Activated T-helper 17 cell treated with anti-CD3 and anti-CD28 coated beads, Interleukin-2, amount 50 U/mL, for 72 hours (primary cell): Measurements from ENCODE around the gene SCCPDH. TPM values are rescaled to one million over a fixed set of nuclear protein-coding genes. Genes with fewer than 3 reads are reported as not detected.

Experiments used
- ATAC-seq: fragments of 150-1000 bp; cut with Tn5 transposase; replicated peaks from 2 replicates; pipeline ENCODE4 v1.10.0; 2021; ENCODE audit warnings: mild to moderate bottlenecking, moderate library complexity
- H3K27ac Mint-ChIP-seq: one replicate; pipeline ENCODE4 v1.8.0; 2022; ENCODE audit warnings: mixed read lengths
- H3K27me3 Mint-ChIP-seq: one replicate; pipeline ENCODE4 v1.8.0; 2022; ENCODE audit warnings: mixed read lengths
- H3K36me3 Mint-ChIP-seq: one replicate; pipeline ENCODE4 v1.8.0; 2022; ENCODE audit warnings: low read depth, mild to moderate bottlenecking, mixed read lengths
- H3K4me1 Mint-ChIP-seq: one replicate; pipeline ENCODE4 v1.8.0; 2022; ENCODE audit warnings: mixed read lengths
- H3K4me3 Mint-ChIP-seq: one replicate; pipeline ENCODE4 v1.8.0; 2022; ENCODE audit warnings: mild to moderate bottlenecking, mixed read lengths
- H3K9me3 Mint-ChIP-seq: one replicate; pipeline ENCODE4 v1.8.0; 2022; ENCODE audit warnings: mixed read lengths
- total RNA-seq, 2 donors: library from RNA; stranded (reverse); gene quantifications; one replicate each; pipeline ENCODE4 v1.2.3, GENCODE V29; 2022

The SCCPDH gene
- total RNA-seq, 2 donors from 2014 or later: 8.9 to 23.9 TPM

- H3K27me3 Mint-ChIP-seq: no peaks in the 10 kb centered on the region
- no peaks in the 10 kb centered on the region for H3K4me1 Mint-ChIP-seq
- no peak overlapping the region for H3K27ac Mint-ChIP-seq
- H3K4me3 Mint-ChIP-seq: no peak overlapping the region
- ATAC-seq: no peak
- no peaks in the 10 kb centered on the region for H3K36me3 Mint-ChIP-seq
- no peaks in the 10 kb centered on the region for H3K9me3 Mint-ChIP-seq
Observed at GRCh38 chr1:246779561-246780175, 55.5 kb downstream of the SCCPDH start.

- ATAC-seq: no peak
Observed at GRCh38 chr1:246780264-246780663, 56.1 kb downstream of the SCCPDH start.

GRCh38 chr1:246781212-246781611 lies 57.0 kb downstream of the SCCPDH start:
- Mint-ChIP-seq H3K27ac (no peak overlapping the region), H3K9me3 (no peaks in the 10 kb centered on the region), H3K27me3 (no peaks in the 10 kb centered on the region), H3K36me3 (no peaks in the 10 kb centered on the region), H3K4me1 (no peaks in the 10 kb centered on the region), H3K4me3 (no peak overlapping the region)
- ATAC-seq: no peak

More at GRCh38 chr1:246780264-246780663, 56.1 kb downstream of the SCCPDH start:
- Mint-ChIP-seq H3K9me3 (no peaks in the 10 kb centered on the region), H3K4me3 (no peak overlapping the region), H3K27me3 (no peaks in the 10 kb centered on the region), H3K36me3 (no peaks in the 10 kb centered on the region), H3K27ac (no peak overlapping the region), H3K4me1 (no peaks in the 10 kb centered on the region)

- ATAC-seq: no peak
Observed at GRCh38 chr1:246782120-246782900, 58.1 kb downstream of the SCCPDH start.

GRCh38 chr1:246784621-246785493 lies 60.6 kb downstream of the SCCPDH start:
- no peak overlapping the region for H3K4me3 Mint-ChIP-seq

More at GRCh38 chr1:246782120-246782900, 58.1 kb downstream of the SCCPDH start:
- Mint-ChIP-seq H3K9me3 (no peaks in the 10 kb centered on the region), H3K27me3 (no peaks in the 10 kb centered on the region), H3K36me3 (no peaks in the 10 kb centered on the region), H3K4me3 (no peak overlapping the region), H3K27ac (no peak overlapping the region), H3K4me1 (no peaks in the 10 kb centered on the region)

GRCh38 chr1:246785494-246786111 lies 61.4 kb downstream of the SCCPDH start:
- Mint-ChIP-seq H3K27me3 (peaks cover 5% of the 10 kb centered on the region), H3K4me3 (no peak overlapping the region), H3K4me1 (no peaks in the 10 kb centered on the region), H3K27ac (no peak overlapping the region), H3K36me3 (no peaks in the 10 kb centered on the region), H3K9me3 (no peaks in the 10 kb centered on the region)
- ATAC-seq: no peak

More at GRCh38 chr1:246784621-246785493, 60.6 kb downstream of the SCCPDH start:
- Mint-ChIP-seq H3K36me3 (no peaks in the 10 kb centered on the region), H3K27ac (no peak overlapping the region), H3K9me3 (no peaks in the 10 kb centered on the region), H3K27me3 (peaks cover 3% of the 10 kb centered on the region), H3K4me1 (no peaks in the 10 kb centered on the region)
- no peak for ATAC-seq

GRCh38 chr1:246786606-246787238 lies 62.5 kb downstream of the SCCPDH start:
- Mint-ChIP-seq H3K27ac (no peak overlapping the region), H3K4me3 (no peak overlapping the region), H3K36me3 (no peaks in the 10 kb centered on the region), H3K4me1 (no peaks in the 10 kb centered on the region), H3K9me3 (no peaks in the 10 kb centered on the region), H3K27me3 (peaks cover 8% of the 10 kb centered on the region)
- no peak for ATAC-seq

GRCh38 chr1:246787781-246788513 lies 63.7 kb downstream of the SCCPDH start:
- Mint-ChIP-seq H3K4me3 (no peak overlapping the region), H3K27me3 (peaks cover 9% of the 10 kb centered on the region)

GRCh38 chr1:246788895-246789338 lies 64.7 kb downstream of the SCCPDH start:
- no peak overlapping the region for H3K4me3 Mint-ChIP-seq
- ATAC-seq: no peak
- peaks cover 12% of the 10 kb centered on the region for H3K27me3 Mint-ChIP-seq
- no peaks in the 10 kb centered on the region for H3K9me3 Mint-ChIP-seq
- no peaks in the 10 kb centered on the region for H3K4me1 Mint-ChIP-seq
- no peaks in the 10 kb centered on the region for H3K36me3 Mint-ChIP-seq
- H3K27ac Mint-ChIP-seq: no peak overlapping the region

More at GRCh38 chr1:246787781-246788513, 63.7 kb downstream of the SCCPDH start:
- Mint-ChIP-seq H3K4me1 (no peaks in the 10 kb centered on the region), H3K36me3 (no peaks in the 10 kb centered on the region), H3K9me3 (no peaks in the 10 kb centered on the region), H3K27ac (no peak overlapping the region)
- ATAC-seq: no peak

GRCh38 chr1:246789454-246790339 lies 65.5 kb downstream of the SCCPDH start:
- Mint-ChIP-seq H3K4me1 (no peaks in the 10 kb centered on the region), H3K27me3 (peaks cover 12% of the 10 kb centered on the region), H3K27ac (no peak overlapping the region), H3K4me3 (no peak overlapping the region), H3K36me3 (no peaks in the 10 kb centered on the region), H3K9me3 (no peaks in the 10 kb centered on the region)
- ATAC-seq: no peak

GRCh38 chr1:246790364-246790763 lies 66.2 kb downstream of the SCCPDH start:
- H3K9me3 Mint-ChIP-seq: no peaks in the 10 kb centered on the region
- H3K27ac Mint-ChIP-seq: no peak overlapping the region
- H3K4me1 Mint-ChIP-seq: no peaks in the 10 kb centered on the region
- H3K27me3 Mint-ChIP-seq: peaks cover 12% of the 10 kb centered on the region
- no peak for ATAC-seq
- H3K36me3 Mint-ChIP-seq: no peaks in the 10 kb centered on the region
- no peak overlapping the region for H3K4me3 Mint-ChIP-seq

- Mint-ChIP-seq H3K27ac (no peak overlapping the region), H3K4me3 (no peak overlapping the region), H3K36me3 (no peaks in the 10 kb centered on the region), H3K9me3 (no peaks in the 10 kb centered on the region), H3K4me1 (no peaks in the 10 kb centered on the region), H3K27me3 (peaks cover 12% of the 10 kb centered on the region)
- ATAC-seq: no peak
Observed at GRCh38 chr1:246790833-246791232, 66.6 kb downstream of the SCCPDH start.
